ENCODE results near the gene RHOJ. TPM values are rescaled to one million over a fixed set of nuclear protein-coding genes. Genes with fewer than 3 reads are reported as not detected.

The RHOJ gene
- 20.3 and 24.3 TPM in 2 replicates for total RNA-seq

GRCh38 chr14:63204407-63205043 is at the start of gene RHOJ:
Gene RHOJ, plus strand, starts transcription at chr14:63204443. Its CDS starts 427 bp downstream, at chr14:63204870.

GRCh38 chr14:63318835-63319234 is 114.6 kb downstream of the RHOJ start, which contains the start of gene GPHB5:
Gene GPHB5, minus strand, starts transcription at chr14:63318935. Its CDS starts 1,086 bp downstream, at chr14:63317849.

Other genes starting within 250 kb of the RHOJ start
- not detected in 2 replicates for gene KCNH5, start 159.0 kb upstream of the RHOJ start, total RNA-seq
- gene GPHB5, start 114.5 kb downstream of the RHOJ start, total RNA-seq: not detected in 2 replicates

Measured in mammary microvascular endothelial cell (primary cell).